Stimulated activated CD8-positive, alpha-beta memory T cell treated with anti-CD3 and anti-CD28 coated beads, Interleukin-2, amount 100 ng/mL, for 1 hour (primary cell): ENCODE measurements around the gene TCHH.

Source experiments
- DNase-seq, 2 donors: peaks; one replicate each; pipeline ENCODE4 v3.0.0-alpha.2; 2020; ENCODE audit warnings: low read depth in 2 of 2

The TCHH gene

GRCh38 chr1:152067929-152068328, 47.3 kb downstream of the TCHH start:
- no peak for DNase-seq

DNA sequence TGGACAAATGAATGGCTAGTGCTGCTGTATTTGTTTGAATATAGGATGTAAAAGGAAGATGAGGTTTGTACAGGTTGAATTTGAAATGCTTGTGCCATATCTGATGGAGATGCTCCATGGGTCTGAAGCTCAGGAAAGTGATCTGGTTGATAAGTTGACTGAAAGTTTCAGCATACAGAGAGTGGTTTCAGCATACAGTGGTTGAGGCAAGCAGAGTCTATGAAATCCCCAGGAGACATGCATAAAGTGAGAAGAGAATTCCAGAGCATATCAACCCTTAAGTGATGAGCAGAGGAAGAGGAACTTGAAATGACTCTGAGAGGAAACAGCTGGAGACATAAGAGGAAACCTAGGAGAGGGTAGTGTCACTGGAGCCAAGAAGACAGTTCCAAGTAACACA, 48.1 kb downstream of the TCHH start:
- no peak for DNase-seq

DNA sequence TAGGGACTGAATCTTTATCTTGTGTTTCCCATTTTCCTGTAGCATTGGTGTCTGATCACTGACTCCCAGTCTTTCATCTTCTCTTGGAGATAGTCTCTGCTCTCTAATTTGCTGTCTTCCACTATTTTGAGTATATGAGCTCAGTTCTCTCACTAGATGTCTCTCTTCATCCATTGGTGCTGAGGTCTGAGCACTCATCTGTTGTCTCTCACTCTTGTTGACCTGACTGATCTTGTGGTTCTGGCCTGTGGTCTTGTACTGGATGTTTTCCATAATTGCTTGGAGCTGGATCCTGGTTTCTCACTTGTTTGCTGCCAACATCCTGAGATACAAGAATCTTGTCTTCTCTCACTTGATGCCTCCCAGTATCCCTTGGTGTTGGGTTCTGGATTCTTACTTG, 53.3 kb downstream of the TCHH start:
- no peak for DNase-seq
